Measurements from ENCODE around the gene CCDC201.

CCDC201 gene

DNA sequence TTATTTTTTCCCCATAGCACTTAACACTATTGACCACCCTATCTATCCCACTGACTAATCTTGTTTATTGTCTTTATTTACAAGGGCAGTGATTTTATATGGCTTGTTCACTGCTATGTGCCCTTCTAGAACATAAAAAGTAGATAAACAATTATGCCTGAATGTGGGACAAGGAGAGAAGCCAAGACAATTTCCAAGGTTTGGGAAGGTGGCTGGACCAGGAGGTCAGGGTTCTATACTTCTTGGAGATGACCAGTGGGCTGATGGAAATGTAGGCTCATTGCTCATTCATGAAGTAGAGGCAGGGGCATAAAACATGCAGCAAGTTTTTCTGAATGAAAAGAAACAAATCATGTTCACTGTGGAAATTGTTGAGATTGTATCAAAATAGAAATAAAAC lies 36.7 kb upstream of the CCDC201 start:
- DNase-seq (no peak), ATAC-seq (no peak)
- Mint-ChIP-seq H3K27ac (no peak overlapping the region), H3K27me3 (peaks cover 13% of the 10 kb centered on the region), H3K9me3 (peaks cover 6% of the 10 kb centered on the region), H3K36me3 (ENCODE audit: low read depth) (no peaks in the 10 kb centered on the region), H3K4me1 (no peaks in the 10 kb centered on the region), H3K4me3 (no peak overlapping the region)

DNA sequence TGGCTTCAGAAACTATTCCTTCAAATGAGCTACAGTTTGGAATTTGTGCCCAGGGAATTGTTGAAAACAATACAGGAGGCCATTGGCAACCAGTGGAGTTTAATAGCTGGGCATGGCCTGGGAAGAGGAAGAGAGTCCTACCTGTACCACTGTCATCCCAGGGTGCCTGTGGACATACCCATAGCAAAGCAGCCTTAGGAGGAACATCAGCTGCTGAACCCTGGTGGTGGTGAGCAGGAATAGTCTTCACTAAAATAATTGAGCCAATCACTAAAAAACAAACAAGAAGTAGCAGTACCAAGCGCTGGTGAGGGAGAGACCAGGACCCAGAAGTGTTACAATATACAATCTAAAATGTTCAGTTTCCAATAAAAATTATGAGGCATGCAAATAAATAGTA lies 29.9 kb upstream of the CCDC201 start:
- H3K27me3 Mint-ChIP-seq = peaks cover 12% of the 10 kb centered on the region
- no peak overlapping the region for H3K4me3 Mint-ChIP-seq
- ATAC-seq (no peak), DNase-seq (no peak)
- no peaks in the 10 kb centered on the region for H3K36me3 Mint-ChIP-seq (ENCODE audit: low read depth)
- no peaks in the 10 kb centered on the region for H3K4me1 Mint-ChIP-seq
- no peak overlapping the region for H3K27ac Mint-ChIP-seq
- peaks cover 10% of the 10 kb centered on the region for H3K9me3 Mint-ChIP-seq

DNA sequence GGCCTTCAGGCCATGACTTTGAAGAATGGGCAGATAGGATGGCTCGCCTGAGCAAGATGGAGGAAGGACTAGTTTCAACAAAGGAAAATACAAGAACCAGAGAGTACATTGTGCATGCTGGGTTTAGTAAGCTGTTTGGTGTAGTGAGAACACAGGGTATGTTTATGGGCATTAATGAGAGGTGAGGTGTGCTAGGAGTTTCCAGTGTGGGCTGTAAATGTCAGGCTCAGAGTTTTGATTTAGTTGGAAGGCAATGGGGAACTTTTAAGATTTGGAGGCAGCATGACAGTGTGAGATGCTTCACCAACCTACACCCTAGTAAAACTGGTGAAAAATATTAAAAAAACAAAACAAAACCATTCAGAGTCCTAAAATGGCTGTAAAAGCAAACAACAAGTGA lies 28.7 kb upstream of the CCDC201 start:
- Mint-ChIP-seq H3K9me3 (peaks cover 10% of the 10 kb centered on the region), H3K4me1 (no peaks in the 10 kb centered on the region), H3K27me3 (peaks cover 16% of the 10 kb centered on the region), H3K4me3 (no peak overlapping the region), H3K36me3 (ENCODE audit: low read depth) (no peaks in the 10 kb centered on the region), H3K27ac (no peak overlapping the region)
- ATAC-seq (no peak), DNase-seq (no peak)

DNA sequence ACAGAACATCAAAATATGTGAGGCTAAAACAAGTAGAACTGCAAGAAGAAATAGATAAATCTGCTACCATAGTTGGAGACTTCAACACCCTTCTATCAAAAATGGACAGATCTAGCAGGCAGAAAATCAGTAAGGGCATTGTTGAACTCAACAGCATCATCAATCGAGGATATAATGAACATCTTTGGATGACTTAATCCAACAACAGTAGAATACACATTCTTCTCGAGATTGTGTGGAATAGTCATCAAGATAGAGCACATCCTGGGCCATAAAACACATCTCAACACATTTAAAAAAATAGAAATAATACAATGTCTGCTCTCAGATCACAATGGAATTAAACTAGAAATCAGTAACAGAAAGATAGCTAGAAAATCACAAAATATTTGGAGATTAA lies 25.3 kb upstream of the CCDC201 start:
- Mint-ChIP-seq H3K9me3 (peaks cover 10% of the 10 kb centered on the region), H3K36me3 (ENCODE audit: low read depth) (no peaks in the 10 kb centered on the region), H3K27me3 (peaks cover 32% of the 10 kb centered on the region), H3K4me1 (no peaks in the 10 kb centered on the region), H3K27ac (no peak overlapping the region), H3K4me3 (no peak overlapping the region)
- ATAC-seq (no peak), DNase-seq (no peak)

DNA sequence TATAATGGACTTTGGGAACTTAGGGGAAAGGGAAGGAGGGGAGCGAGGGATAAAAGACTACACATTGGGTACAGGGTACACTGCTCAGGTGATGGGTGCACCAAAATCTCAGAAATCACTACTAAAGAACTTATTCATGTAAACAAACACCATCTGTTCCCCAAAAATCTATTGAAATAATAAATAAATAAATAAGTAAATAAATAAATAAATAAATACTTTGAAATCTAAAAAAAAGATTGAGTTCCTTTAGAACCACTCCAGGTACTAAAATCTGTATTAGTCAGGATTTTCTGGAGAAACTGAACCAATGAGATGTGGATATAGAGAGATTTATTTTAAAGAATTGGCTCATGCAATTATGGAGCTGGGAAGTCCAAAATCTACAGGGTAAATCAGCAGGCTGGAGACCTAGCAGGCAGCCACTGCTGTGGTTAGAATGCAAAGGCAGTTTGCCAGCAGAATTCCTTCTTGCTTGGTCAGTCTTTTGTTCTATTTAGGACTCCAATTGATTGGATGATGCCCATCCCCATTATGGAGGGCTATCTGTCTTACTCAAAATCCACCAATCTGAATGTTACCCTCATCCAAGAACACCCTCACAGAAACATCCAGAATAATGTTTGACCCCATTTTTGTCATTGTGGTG lies 24.3 kb upstream of the CCDC201 start:
- Mint-ChIP-seq H3K4me3 (no peak overlapping the region), H3K36me3 (ENCODE audit: low read depth) (no peaks in the 10 kb centered on the region), H3K9me3 (peaks cover 4% of the 10 kb centered on the region), H3K4me1 (no peaks in the 10 kb centered on the region), H3K27me3 (peaks cover 38% of the 10 kb centered on the region), H3K27ac (no peak overlapping the region)
- no peak for DNase-seq
- no peak for ATAC-seq

DNA sequence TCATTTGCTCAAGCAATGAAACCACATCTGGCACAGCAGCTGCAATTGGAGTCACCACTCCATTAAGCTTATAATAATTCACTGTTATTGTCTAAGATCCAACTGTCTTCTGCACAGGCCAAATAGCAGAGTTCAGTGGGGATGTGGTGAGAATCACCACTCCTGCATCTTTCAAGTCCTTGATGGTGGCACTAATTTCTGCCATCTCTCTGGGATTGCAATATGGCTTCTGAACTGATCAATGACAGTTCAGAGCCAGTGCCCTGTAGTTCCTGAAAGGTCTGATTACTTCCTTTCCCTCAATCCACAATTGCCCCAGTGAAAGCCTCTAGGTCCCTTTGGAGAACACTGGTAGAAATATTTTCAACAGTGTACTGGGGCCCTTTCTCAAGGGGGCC lies 21.8 kb upstream of the CCDC201 start:
- Mint-ChIP-seq H3K27me3 (peaks cover 44% of the 10 kb centered on the region), H3K27ac (no peak overlapping the region), H3K36me3 (ENCODE audit: low read depth) (no peaks in the 10 kb centered on the region), H3K4me1 (no peaks in the 10 kb centered on the region), H3K4me3 (no peak overlapping the region), H3K9me3 (no peaks in the 10 kb centered on the region)
- ATAC-seq (no peak), DNase-seq (no peak)

DNA sequence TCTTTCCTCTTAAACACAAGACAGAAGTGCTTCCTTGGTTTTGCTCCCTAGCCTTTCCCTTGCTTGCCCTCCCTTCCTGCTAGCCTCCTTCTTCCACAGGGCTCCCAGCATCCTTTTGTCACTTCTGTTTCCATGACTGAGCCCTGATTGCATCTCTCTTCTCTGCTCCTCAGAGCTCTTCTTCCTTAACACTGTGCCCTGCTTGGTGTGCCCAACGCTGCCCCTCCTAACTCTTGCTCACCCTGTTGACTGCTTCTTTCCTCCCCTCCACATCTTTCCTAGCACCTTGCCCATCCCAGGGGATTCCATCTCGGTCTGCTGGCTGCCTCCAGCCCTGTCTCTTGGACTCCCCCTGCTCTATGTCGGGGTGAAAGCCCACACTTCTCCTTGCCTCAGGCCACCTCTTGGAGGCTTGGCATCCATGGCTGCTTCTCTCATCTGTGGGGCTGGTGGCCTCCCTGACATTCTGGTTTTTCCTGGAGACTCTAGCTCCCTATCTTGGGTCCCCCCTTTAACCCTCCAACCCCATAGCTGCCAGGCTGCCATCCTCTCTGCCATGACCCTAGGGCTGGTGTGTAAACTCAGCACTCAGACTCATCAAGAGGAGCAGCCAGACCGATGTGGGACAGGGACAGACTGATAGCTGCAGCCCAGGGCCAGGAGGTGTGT lies 21.2 kb upstream of the CCDC201 start:
- H3K27ac Mint-ChIP-seq = no peak overlapping the region
- peaks cover 49% of the 10 kb centered on the region for H3K27me3 Mint-ChIP-seq
- ATAC-seq = no peak
- H3K36me3 Mint-ChIP-seq (ENCODE audit: low read depth) = no peaks in the 10 kb centered on the region
- no peak overlapping the region for H3K4me3 Mint-ChIP-seq
- DNase-seq = no peak
- no peaks in the 10 kb centered on the region for H3K9me3 Mint-ChIP-seq
- H3K4me1 Mint-ChIP-seq = no peaks in the 10 kb centered on the region

DNA sequence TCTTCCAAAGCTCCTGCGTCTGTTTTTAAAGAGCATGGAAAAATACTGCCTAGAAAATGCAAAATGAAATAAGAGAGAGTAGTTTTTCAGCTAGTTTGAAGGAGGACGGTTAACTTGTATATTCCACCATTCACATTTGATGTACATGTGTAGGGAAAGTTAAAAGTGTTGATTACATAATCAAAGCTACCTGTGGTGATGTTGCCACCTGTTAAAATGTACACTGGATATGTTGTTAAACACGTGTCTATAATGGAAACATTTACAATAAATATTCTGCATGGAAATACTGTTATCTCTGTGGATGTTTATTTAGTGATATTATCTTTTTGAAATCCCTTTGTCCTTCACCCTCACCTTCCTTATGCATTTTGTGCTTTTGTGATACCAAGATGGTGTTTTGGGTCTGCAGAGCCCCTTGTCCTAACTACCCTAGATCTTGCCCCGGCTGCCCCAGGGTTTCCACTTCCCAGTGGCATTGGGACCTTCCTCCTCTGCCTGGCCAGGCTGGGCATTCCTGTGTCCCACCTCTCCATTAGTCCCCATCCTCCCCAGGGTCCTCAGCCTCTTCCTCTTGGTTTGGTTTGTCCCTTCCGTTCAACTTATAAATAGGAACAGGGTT lies 20.6 kb upstream of the CCDC201 start:
- ATAC-seq (no peak), DNase-seq (no peak)
- no peaks in the 10 kb centered on the region for H3K4me1 Mint-ChIP-seq
- no peak overlapping the region for H3K4me3 Mint-ChIP-seq
- peaks cover 51% of the 10 kb centered on the region for H3K27me3 Mint-ChIP-seq
- H3K27ac Mint-ChIP-seq = no peak overlapping the region
- no peaks in the 10 kb centered on the region for H3K9me3 Mint-ChIP-seq
- no peaks in the 10 kb centered on the region for H3K36me3 Mint-ChIP-seq (ENCODE audit: low read depth)

DNA sequence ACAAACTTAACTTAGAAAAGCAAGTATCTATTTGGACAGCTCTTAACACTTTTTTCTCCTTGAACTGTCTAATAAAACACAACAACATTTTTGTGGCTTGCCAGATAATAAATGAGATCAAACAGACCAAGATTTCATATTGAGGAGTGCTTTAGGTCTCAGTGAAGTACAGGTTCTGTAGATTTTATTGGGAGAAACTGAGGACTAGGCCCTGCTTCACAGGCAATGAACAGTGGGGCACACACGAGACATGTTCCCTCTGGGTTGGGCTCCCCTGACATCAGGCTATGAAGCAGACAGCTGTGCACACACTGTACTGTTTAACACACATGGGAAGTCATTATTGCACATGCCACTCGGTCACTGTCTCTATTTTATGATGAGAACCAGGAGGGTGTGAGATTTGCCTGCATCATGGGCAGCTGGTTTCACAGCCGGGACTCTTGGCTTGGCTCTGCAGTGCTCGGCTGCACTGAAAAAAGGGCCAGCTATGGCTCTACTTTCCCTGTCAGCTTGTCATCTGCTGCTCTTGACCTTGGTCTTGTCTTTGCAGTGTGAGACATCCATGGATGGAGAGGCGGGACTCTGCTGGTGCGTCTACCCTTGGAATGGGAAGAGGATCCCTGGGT lies 19.6 kb upstream of the CCDC201 start:
- Mint-ChIP-seq H3K4me3 (no peak overlapping the region), H3K4me1 (no peaks in the 10 kb centered on the region), H3K36me3 (ENCODE audit: low read depth) (no peaks in the 10 kb centered on the region), H3K27ac (no peak overlapping the region), H3K9me3 (no peaks in the 10 kb centered on the region), H3K27me3 (peaks cover 56% of the 10 kb centered on the region)
- ATAC-seq (no peak), DNase-seq (no peak)

DNA sequence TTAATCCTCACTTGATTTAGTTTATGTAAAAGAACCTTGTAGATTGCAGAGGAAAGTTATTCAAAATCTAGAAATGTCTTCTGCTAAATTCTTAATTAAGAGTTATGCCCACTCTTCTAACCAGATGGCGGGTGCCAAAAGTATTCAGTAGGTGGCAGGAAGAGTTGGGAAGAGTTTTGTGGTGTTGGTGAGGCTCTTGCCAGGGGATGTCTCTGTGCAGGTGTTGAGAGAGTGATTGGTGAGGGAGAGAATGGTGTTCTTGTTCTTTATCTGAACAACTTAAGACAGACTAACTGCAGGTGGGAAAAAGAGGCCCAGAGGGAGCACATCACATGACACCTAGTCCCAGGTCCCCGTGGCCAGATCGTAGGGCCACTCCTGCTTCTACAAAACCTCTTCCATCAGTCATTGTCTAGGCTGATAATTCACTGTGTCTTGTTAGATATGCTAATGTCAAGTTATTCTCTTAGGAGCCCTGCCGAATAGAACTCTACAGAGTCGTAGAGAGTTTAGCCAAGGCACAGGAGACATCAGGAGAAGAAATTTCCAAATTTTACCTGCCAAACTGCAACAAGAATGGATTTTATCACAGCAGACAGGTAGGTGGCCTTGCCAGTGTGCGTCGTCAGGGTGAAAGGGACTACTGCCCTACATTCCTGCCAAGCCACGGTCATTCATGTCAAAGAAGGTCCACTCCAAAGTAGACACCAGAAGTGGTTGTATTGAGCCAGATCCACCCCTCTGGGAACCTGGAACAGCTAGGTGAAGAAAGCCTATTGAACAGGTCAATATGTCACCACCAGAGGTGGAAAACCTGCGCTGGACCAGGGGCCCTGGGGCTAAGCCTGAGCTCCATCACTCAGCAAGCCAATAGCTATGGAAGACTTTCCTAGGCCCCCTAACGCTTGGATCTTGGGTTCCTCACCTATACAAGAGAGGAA lies 18.9 kb upstream of the CCDC201 start:
- Mint-ChIP-seq H3K4me1 (no peaks in the 10 kb centered on the region), H3K9me3 (no peaks in the 10 kb centered on the region), H3K4me3 (no peak overlapping the region), H3K27ac (no peak overlapping the region), H3K27me3 (peaks cover 60% of the 10 kb centered on the region), H3K36me3 (ENCODE audit: low read depth) (no peaks in the 10 kb centered on the region)
- DNase-seq (no peak), ATAC-seq (no peak)

DNA sequence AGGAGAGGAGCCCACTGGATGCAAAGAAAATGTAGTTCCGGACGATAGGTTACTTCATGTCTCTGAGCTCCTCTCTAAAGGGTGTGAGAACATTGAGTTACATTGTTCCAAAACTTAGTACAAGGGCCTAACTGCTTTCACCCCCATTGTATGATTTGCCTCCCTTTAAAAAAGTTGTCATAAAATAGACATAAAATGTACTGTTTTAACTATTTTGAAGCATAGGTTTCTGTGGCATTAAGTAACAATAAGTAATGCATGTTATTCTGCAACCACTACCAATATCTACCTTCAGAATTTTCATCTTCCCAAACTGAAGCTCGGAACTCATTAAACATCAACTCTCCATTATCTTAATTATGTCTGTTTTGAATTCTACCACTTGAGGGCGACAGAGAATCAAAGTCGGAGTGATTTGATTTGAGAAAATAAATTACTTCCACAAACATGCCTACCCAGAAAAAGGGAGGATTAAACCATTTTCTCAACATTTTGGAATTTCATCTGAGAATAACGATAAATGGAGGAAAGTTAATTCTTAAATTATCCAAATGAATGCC lies 18.1 kb upstream of the CCDC201 start:
- no peaks in the 10 kb centered on the region for H3K36me3 Mint-ChIP-seq (ENCODE audit: low read depth)
- H3K27me3 Mint-ChIP-seq = peaks cover 63% of the 10 kb centered on the region
- no peak overlapping the region for H3K4me3 Mint-ChIP-seq
- no peaks in the 10 kb centered on the region for H3K4me1 Mint-ChIP-seq
- ATAC-seq = no peak
- H3K27ac Mint-ChIP-seq = no peak overlapping the region
- H3K9me3 Mint-ChIP-seq = no peaks in the 10 kb centered on the region
- DNase-seq = no peak

DNA sequence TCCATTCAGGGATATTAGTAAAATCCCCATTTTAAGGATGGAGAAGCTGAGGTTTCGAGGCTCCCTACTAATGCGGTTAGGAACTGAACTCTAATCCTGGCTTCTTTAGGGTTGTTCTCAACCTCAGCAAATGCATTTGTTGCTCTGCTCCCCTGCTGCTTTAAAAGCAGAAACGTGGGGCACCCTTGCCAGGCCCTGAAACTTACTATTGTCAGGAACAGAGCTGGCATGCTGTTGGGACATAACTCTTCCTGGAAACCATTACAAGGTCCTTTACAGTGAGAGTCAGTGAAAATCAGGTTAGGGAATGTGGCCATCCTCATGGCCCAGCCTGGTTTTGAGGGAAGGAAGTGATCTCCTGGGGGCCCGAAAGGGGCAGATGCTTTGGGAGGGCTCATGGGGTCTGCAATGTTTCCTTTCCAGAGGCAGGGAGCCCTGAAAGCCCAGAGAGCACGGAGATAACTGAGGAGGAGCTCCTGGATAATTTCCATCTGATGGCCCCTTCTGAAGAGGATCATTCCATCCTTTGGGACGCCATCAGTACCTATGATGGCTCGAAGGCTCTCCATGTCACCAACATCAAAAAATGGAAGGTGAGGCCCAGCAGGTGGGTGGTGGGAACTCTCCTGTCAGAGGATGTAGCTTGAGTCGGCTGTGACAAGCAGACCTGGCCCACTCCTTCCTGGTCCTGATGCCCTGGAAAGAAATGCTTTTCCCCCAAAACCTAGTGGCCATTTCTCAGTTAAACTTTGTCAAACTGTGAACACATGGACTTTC lies 17.4 kb upstream of the CCDC201 start:
- Mint-ChIP-seq H3K27me3 (peaks cover 63% of the 10 kb centered on the region), H3K36me3 (ENCODE audit: low read depth) (no peaks in the 10 kb centered on the region), H3K4me3 (no peak overlapping the region), H3K4me1 (no peaks in the 10 kb centered on the region), H3K9me3 (no peaks in the 10 kb centered on the region), H3K27ac (no peak overlapping the region)
- ATAC-seq (no peak), DNase-seq (no peak)

DNA sequence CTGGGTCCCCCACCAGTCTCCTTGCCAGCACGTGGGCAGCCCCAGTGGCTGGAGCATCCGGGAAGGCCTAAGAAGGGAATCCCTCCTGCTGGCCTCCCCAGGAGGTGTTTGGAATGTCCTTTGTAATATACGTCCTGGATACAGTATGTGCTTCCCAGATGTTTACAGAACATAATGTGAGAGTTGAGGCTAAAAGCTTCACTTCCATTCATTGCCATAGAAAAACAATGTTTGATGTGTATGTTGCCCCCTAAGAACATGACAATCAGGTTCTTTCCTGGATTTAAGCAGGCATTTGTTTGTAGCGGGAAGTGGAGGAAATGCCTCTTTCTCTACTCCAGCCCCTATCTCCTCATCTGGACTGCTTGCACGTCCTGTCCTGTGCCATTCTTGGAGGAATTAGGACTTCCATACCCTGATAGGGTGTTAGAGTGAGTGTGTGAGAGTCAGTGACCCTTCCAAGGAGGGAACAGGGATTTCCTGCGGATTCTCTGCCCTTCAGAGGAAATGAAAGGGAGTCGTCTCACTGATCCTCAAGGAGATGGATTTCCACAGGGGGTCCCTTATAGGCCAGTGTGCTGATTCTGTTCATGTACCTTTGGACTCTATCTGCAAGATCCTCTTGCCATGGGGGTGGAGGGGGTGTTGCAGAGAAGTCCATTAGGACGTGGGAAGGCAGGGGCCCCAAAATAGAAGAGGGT lies 16.6 kb upstream of the CCDC201 start:
- ATAC-seq (no peak), DNase-seq (no peak)
- no peaks in the 10 kb centered on the region for H3K36me3 Mint-ChIP-seq (ENCODE audit: low read depth)
- H3K27me3 Mint-ChIP-seq = peaks cover 62% of the 10 kb centered on the region
- H3K27ac Mint-ChIP-seq = no peak overlapping the region
- no peaks in the 10 kb centered on the region for H3K4me1 Mint-ChIP-seq
- no peaks in the 10 kb centered on the region for H3K9me3 Mint-ChIP-seq
- no peak overlapping the region for H3K4me3 Mint-ChIP-seq
